ENCODE data around the gene AGBL1. TPM values are rescaled to one million over a fixed set of nuclear protein-coding genes. Genes with fewer than 3 reads are reported as not detected.

Gene AGBL1
- total RNA-seq: not detected in 2 replicates

- intact Hi-C loops (cut with micrococcal nuclease): no loop called here
These were observed at the start of gene AGBL1 for GRCh38 chr15:86079508-86080266. Gene AGBL1 (plus strand): TSS chr15:86079871.

- intact Hi-C loops (cut with micrococcal nuclease): no loop called here
These were observed 44.8 kb upstream of the AGBL1 start for GRCh38 chr15:86034904-86035303.

- intact Hi-C loops (cut with micrococcal nuclease): no loop called here
These were observed 43.4 kb upstream of the AGBL1 start for GRCh38 chr15:86036243-86036642.

- intact Hi-C loops (cut with micrococcal nuclease): no loop called here
These were observed 41.2 kb upstream of the AGBL1 start for GRCh38 chr15:86038491-86038890.

GRCh38 chr15:86040356-86041033 lies 39.2 kb upstream of the AGBL1 start:
- intact Hi-C loops (cut with micrococcal nuclease): no loop called here

GRCh38 chr15:86041399-86041798 lies 38.3 kb upstream of the AGBL1 start:
- intact Hi-C loops (cut with micrococcal nuclease): no loop called here

GRCh38 chr15:86042226-86042625 lies 37.4 kb upstream of the AGBL1 start:
- intact Hi-C loops (cut with micrococcal nuclease): no loop called here

GRCh38 chr15:86044981-86045380 lies 34.7 kb upstream of the AGBL1 start:
- intact Hi-C loops (cut with micrococcal nuclease): no loop called here

GRCh38 chr15:86054338-86054737 lies 25.3 kb upstream of the AGBL1 start:
- intact Hi-C loops (cut with micrococcal nuclease): no loop called here

GRCh38 chr15:86055688-86056087 lies 24.0 kb upstream of the AGBL1 start:
- intact Hi-C loops (cut with micrococcal nuclease): no loop called here

- intact Hi-C loops (cut with micrococcal nuclease): no loop called here
These were observed 19.8 kb upstream of the AGBL1 start for GRCh38 chr15:86059851-86060250.

- intact Hi-C loops (cut with micrococcal nuclease): no loop called here
These were observed 19.0 kb upstream of the AGBL1 start for GRCh38 chr15:86060674-86061073.

GRCh38 chr15:86061581-86061980 lies 18.1 kb upstream of the AGBL1 start:
- intact Hi-C loops (cut with micrococcal nuclease): no loop called here

GRCh38 chr15:86062646-86063243 lies 16.9 kb upstream of the AGBL1 start:
- intact Hi-C loops (cut with micrococcal nuclease): no loop called here

- intact Hi-C loops (cut with micrococcal nuclease): no loop called here
These were observed 16.1 kb upstream of the AGBL1 start for GRCh38 chr15:86063356-86064095.

- intact Hi-C loops (cut with micrococcal nuclease): no loop called here
These were observed 15.3 kb upstream of the AGBL1 start for GRCh38 chr15:86064326-86064725.

GRCh38 chr15:86066174-86066834 lies 13.4 kb upstream of the AGBL1 start:
- intact Hi-C loops (cut with micrococcal nuclease): no loop called here

- intact Hi-C loops (cut with micrococcal nuclease): no loop called here
These were observed 6.4 kb upstream of the AGBL1 start for GRCh38 chr15:86073281-86073680.

GRCh38 chr15:86076468-86076867 lies 3.2 kb upstream of the AGBL1 start:
- intact Hi-C loops (cut with micrococcal nuclease): no loop called here

GRCh38 chr15:86077070-86077469 lies 2.6 kb upstream of the AGBL1 start:
- intact Hi-C loops (cut with micrococcal nuclease): no loop called here

GRCh38 chr15:86080302-86080701 lies 631 bp downstream of the AGBL1 start:
- intact Hi-C loops (cut with micrococcal nuclease): no loop called here
